ACC112 (cell line): ENCODE data around the gene TRIM37.

Experiments used
- H2AFZ ChIP-seq: fragments of 200-600 bp; sonication (generic); one replicate; pipeline ENCODE4 v1.6.0; 2017; ENCODE audit warnings: antibody characterized with exemption, low read length; ENCODE audit not compliant: unreplicated experiment
- H3K27ac ChIP-seq: fragments of 200-600 bp; sonication (generic); 2 replicates; pipeline ENCODE4 v1.5.1; 2014; ENCODE audit warnings: low read depth, mild to moderate bottlenecking, antibody characterized with exemption, low read length, moderate library complexity
- H3K27me3 ChIP-seq: fragments of 200-600 bp; sonication (generic); 2 replicates; pipeline ENCODE4 v1.6.1; 2014; ENCODE audit warnings: mild to moderate bottlenecking, antibody characterized with exemption, low read length, moderate library complexity, mixed read lengths; ENCODE audit not compliant: insufficient read depth
- H3K36me3 ChIP-seq: fragments of 200-600 bp; sonication (generic); 2 replicates; pipeline ENCODE4 v1.6.1; 2016; ENCODE audit warnings: mild to moderate bottlenecking, antibody characterized with exemption, low read length, moderate library complexity, mixed read lengths; ENCODE audit not compliant: insufficient read depth
- H3K4me1 ChIP-seq: fragments of 200-600 bp; sonication (generic); one replicate; pipeline ENCODE4 v1.6.1; 2016; ENCODE audit warnings: low read length, mixed read lengths; ENCODE audit not compliant: insufficient read depth, unreplicated experiment, control insufficient read depth
- H3K4me3 ChIP-seq: fragments of 200-600 bp; sonication (generic); 2 replicates; pipeline ENCODE4 v1.5.1; 2014; ENCODE audit warnings: mild to moderate bottlenecking, low read depth, low read length
- H3K79me2 ChIP-seq: fragments of 200-600 bp; sonication (generic); one replicate; pipeline ENCODE4 v1.6.0; 2016; ENCODE audit warnings: low read length; ENCODE audit not compliant: control insufficient read depth, unreplicated experiment, insufficient read depth

TRIM37 gene

DNA sequence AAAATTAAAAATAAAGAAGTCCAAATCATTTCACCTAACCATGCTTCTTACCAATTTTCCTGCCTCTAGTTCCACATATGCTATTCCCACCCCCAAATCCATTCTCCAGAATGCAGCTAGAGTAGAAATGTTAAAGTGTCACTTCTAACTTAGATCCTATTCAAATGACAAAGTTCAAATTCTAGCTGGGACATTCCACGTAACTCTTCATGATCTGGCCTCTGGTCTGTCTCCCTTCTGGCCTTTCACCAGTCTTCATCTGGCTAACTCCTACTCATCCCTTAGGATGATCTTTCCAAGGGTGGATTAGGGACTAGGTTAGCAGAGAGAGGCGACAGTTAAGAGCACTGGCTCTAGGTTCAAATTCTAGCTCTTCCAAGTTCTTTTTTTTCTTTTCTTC lies 97.9 kb downstream of the TRIM37 start:
- H3K4me3 ChIP-seq, result no peak overlapping the region
- H3K79me2 ChIP-seq, result no peaks in the 10 kb centered on the region
- H2AFZ ChIP-seq, result no peak overlapping the region
- H3K4me1 ChIP-seq, result no peaks in the 10 kb centered on the region
- H3K27ac ChIP-seq, result no peak overlapping the region
- H3K27me3 ChIP-seq, result no peaks in the 10 kb centered on the region
- H3K36me3 ChIP-seq, result 0 out of 2 replicates have a peak, but pooled peaks cover 3% of the 10 kb centered on the region

DNA sequence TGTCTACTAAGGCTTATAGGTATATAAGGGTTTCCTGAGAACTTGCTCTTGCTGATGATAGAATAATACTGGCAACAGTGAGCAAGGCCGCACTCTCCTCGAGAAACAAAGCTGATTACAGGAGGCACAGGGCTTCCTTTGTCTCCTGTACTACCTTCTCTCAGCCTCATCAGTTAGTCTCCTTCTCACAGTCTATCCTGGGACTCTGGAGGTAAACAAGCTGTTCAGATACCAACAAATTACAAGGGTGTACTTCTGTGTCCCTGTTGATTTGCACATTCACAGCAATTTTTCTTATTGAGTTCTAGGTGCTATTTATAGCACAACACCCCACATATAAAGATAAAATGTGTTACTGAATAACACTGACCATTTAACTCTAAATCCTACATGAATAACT lies 98.7 kb downstream of the TRIM37 start:
- H3K36me3 ChIP-seq, result 0 out of 2 replicates have a peak, but pooled peaks cover 3% of the 10 kb centered on the region

DNA sequence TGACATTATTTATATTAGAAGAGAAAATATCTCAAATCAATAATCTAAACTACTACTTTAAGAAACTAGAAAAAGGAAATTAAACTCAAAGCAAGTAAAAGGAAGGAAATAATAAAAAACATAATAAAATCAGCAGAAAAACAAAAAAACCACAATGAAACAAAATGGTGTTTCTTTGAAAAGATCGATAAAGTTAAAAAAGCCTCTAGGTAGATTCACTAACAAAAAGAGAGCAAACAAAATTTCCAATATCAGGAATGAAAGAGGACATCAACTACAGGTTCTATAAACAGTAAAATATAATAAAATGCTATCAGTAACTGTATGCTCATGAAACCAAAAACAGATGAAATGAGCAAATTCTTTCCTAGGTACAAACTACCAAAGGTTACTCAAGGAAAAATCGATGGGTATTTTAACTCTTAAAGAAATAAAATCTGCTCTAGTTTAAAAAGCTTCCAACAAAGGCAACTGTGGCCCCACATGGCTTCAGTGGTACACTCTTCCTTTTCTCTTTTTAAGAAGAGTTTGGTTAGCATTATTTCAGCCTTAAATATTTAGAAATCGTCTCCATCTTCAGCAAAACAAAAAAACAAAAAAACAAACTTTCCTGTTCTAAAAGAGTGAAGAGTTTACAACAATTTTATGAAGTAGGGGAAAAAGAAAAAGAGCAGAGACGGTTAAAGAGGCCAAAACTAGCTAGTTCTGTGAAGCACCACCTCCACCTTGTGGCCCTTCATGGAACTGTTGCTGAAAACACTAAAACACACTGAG lies 102.2 kb downstream of the TRIM37 start:
- H3K27me3 ChIP-seq, result no peaks in the 10 kb centered on the region
- no peak overlapping the region for H3K4me3 ChIP-seq
- no peaks in the 10 kb centered on the region for H3K79me2 ChIP-seq
- no peak overlapping the region for H3K27ac ChIP-seq
- peaks cover 23% of the 10 kb centered on the region for H3K4me1 ChIP-seq
- H3K36me3 ChIP-seq, result peaks cover 4% of the 10 kb centered on the region; the same call in 1 of the 2 replicates
- H2AFZ ChIP-seq, result no peak overlapping the region

More for the DNA sequence above, 98.7 kb downstream of the TRIM37 start:
- Histone ChIP-seq H3K27me3 (no peaks in the 10 kb centered on the region), H3K79me2 (no peaks in the 10 kb centered on the region), H3K27ac (no peak overlapping the region), H3K4me1 (peaks cover 4% of the 10 kb centered on the region), H2AFZ (no peak overlapping the region), H3K4me3 (no peak overlapping the region)

DNA sequence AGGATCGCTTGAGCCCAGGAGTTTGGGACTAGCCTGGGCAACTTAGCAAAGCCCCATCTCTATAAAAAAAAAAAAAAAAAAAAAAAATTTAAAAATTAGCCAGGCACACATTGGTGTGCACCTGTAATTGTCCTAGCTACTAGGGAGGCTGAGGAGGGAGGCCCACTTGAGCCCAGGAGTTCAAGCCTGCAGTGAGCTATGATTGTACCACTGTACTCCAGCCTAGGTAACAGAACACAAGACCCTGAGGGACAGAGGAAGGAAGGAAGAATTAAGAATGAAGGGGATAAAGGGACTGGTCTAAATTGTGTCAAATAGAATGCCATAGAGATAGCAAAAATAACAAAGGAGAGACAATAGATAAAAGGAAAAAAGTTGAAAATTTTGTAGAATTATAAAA lies 102.8 kb downstream of the TRIM37 start:
- no peaks in the 10 kb centered on the region for H3K27me3 ChIP-seq
- H3K36me3 ChIP-seq, result peaks cover 9% of the 10 kb centered on the region
- no peak overlapping the region for H3K4me3 ChIP-seq
- peaks cover 26% of the 10 kb centered on the region for H3K4me1 ChIP-seq
- no peak overlapping the region for H3K27ac ChIP-seq
- H2AFZ ChIP-seq, result no peak overlapping the region
- no peaks in the 10 kb centered on the region for H3K79me2 ChIP-seq

DNA sequence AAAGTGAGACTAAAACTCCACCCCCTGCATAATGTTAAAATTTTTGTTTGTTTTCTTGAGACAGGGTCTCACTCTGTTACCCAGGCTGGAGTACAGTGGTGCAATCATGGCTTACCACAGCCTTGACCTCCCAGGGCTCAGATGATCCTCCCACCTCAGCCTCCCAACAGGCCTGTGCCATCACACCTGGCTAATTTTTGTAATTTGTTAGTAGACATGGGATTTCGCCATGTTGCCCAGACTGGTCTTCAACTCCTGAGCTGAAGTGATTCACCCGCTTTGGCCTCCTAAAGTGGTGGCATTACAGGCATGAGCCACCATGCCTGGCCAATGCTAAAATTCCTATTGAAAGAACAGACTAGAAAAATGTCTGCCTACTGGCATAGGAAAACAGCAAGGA lies 103.8 kb downstream of the TRIM37 start:
- Histone ChIP-seq H3K27ac (no peak overlapping the region), H3K4me1 (peaks cover 36% of the 10 kb centered on the region), H3K27me3 (no peaks in the 10 kb centered on the region), H2AFZ (no peak overlapping the region), H3K4me3 (no peak overlapping the region), H3K36me3 (peaks cover 13% of the 10 kb centered on the region), H3K79me2 (no peaks in the 10 kb centered on the region)

DNA sequence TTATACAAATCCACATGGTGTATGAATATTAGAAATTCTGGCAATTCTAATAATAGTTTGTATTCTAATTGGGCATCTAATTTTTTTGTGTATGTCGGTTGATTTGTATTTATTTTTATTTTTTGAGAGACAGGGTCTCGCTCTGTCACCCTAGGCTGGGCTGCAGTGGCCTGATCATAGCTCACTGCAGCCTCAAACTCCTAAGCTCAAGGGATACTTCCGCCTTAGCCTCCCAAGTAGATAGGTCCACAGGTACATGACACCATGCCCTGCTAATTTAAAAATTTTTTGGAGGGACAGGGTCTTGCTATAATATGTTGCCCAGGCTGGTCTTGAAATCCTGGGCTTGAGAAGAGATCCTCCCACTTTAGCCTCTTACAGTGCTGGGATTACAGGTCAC lies 104.6 kb downstream of the TRIM37 start:
- Histone ChIP-seq H3K4me1 (peaks cover 37% of the 10 kb centered on the region), H3K27ac (peak overlapping the region; percentile 41; the same call in 1 of the 2 replicates), H3K4me3 (peak overlapping the region; percentile 54; the same call in 1 of the 2 replicates), H2AFZ (no peak overlapping the region), H3K36me3 (peaks cover 13% of the 10 kb centered on the region), H3K27me3 (no peaks in the 10 kb centered on the region), H3K79me2 (no peaks in the 10 kb centered on the region)

DNA sequence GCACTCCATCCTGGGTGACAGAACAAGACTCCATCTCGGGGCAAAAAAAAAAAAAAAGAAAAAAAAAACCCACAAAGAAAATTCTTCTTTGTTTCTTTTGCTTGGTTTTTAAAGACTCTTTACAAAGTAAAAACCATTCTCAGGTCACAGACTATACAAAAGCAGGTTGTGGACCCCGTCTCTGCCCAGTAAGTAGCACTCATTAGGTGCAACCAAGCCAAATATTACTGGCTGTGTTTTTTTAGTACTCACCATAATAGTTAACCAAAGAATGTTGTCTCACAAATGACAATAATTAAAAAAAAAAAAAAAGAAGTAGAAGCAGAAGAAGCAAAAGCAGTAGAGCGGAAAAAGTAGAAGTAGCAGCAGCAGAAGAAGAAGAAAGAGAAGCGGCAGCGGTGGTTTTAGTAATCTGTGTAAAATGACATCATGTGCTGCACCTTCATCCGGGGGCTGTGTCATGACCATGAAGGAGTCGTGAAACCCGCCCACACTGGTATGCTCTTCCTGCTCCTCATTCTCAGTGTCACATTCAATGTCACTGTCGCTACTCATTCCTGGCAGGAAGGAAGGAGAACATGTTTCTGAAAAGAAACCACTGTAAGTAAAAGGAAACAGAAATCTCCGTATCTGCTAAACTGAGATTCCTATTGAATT lies 105.4 kb downstream of the TRIM37 start:
- Histone ChIP-seq H3K4me1 (peaks cover 37% of the 10 kb centered on the region), H3K27ac (peak overlapping the region; percentile 41), H2AFZ (no peak overlapping the region), H3K36me3 (peaks cover 13% of the 10 kb centered on the region), H3K4me3 (peak overlapping the region; percentile 54), H3K79me2 (no peaks in the 10 kb centered on the region), H3K27me3 (no peaks in the 10 kb centered on the region)

DNA sequence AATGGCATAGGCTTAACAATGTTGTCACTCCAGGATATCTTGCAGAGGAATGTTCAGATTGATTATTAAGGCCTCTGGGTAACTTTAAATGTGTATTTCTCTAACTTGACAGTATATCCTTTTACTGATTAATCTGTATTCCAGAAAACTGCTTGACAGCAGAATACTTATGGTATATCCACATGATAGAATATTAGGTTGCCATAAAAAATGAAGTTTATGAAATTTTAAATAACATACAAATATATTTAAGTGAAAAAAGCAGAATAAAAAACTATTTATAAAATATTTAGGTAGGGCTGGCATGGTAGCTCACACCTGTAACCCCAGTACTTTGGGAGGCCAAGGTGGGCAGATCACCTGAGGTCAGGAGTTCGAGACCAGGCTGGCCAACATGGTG lies 106.7 kb downstream of the TRIM37 start:
- H2AFZ ChIP-seq, result no peak overlapping the region
- no peaks in the 10 kb centered on the region for H3K27me3 ChIP-seq
- no peak overlapping the region for H3K27ac ChIP-seq
- H3K79me2 ChIP-seq, result no peaks in the 10 kb centered on the region
- H3K36me3 ChIP-seq, result peaks cover 13% of the 10 kb centered on the region
- H3K4me3 ChIP-seq, result no peak overlapping the region
- peaks cover 43% of the 10 kb centered on the region for H3K4me1 ChIP-seq

DNA sequence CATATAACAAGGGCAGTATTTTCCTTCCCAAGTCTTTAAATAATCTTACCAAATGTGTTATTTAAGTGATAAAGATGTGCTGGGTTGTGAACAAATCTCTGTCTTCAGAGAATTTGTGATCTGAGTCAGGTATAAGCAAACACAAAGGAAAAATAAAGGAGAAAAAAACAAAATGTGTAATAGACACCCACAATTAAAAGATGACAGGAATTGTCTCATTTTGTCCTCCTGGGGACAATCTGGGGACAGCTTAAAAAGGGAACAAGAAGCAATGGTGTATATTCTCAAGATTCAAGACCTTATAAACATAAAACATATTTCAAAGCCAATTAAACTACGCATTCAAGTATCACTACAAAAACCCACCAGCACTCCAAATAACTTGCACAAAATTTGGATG lies 107.2 kb downstream of the TRIM37 start:
- H3K36me3 ChIP-seq, result peaks cover 13% of the 10 kb centered on the region
- peaks cover 44% of the 10 kb centered on the region for H3K4me1 ChIP-seq
- H3K4me3 ChIP-seq, result no peak overlapping the region
- H3K27me3 ChIP-seq, result no peaks in the 10 kb centered on the region
- no peak overlapping the region for H3K27ac ChIP-seq
- H3K79me2 ChIP-seq, result no peaks in the 10 kb centered on the region
- H2AFZ ChIP-seq, result no peak overlapping the region

DNA sequence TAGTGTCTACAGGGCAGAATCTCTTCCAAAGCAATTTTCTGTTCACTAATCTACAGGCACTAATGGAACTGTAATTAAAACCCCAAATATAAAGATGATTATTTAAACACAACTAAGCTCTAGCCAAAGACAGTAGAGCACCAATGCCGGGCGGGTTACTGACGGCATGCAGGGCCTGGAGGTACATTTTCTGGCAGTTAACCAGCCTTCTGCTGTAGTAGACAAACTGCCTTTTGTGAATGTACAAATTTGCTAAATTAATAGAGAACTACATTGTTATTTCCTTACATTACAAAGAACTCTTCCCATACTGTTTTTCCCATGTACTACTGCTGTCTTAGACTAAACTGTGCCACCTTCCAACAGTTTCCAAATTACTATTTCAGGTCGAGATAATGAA lies 107.8 kb downstream of the TRIM37 start:
- H2AFZ ChIP-seq, result no peak overlapping the region
- peaks cover 13% of the 10 kb centered on the region for H3K36me3 ChIP-seq
- no peaks in the 10 kb centered on the region for H3K27me3 ChIP-seq
- no peaks in the 10 kb centered on the region for H3K79me2 ChIP-seq
- H3K4me1 ChIP-seq, result peaks cover 44% of the 10 kb centered on the region
- no peak overlapping the region for H3K27ac ChIP-seq
- H3K4me3 ChIP-seq, result no peak overlapping the region
